Bronchial epithelial cell (primary cell): Measurements from ENCODE around the gene ARHGDIA. TPM values are rescaled to one million over a fixed set of nuclear protein-coding genes. Genes with fewer than 3 reads are reported as not detected.

ENCODE experiments used
- DNase-seq: peaks from one replicate; pipeline ENCODE4 v3.0.0-alpha.2; 2010; ENCODE audit warnings: low read depth
- FAIRE-seq: peaks from 2 replicates; lab custom pipeline; 2011; peaks lifted over from hg19 to GRCh38; lab: Jason Lieb, UNC
- H3K27me3 ChIP-seq: 2 replicates; pipeline ENCODE4 v1.5.1; 2011; ENCODE audit warnings: low read length; ENCODE audit not compliant: control insufficient read depth, insufficient read depth
- H3K36me3 ChIP-seq: 2 replicates; pipeline ENCODE4 v1.5.1; 2011; ENCODE audit warnings: low read length; ENCODE audit not compliant: control insufficient read depth, insufficient read depth
- H3K4me3 ChIP-seq: 2 replicates; pipeline ENCODE4 v1.5.1; 2011; ENCODE audit warnings: mild to moderate bottlenecking, low read depth, low read length, control low read depth
- CTCF ChIP-seq: IDR thresholded peaks from 2 replicates; pipeline ENCODE4 v1.5.1; 2011; ENCODE audit warnings: mild to moderate bottlenecking, moderate library complexity, low read length, control low read depth, inconsistent platforms; ENCODE audit not compliant: insufficient read depth, severe bottlenecking
- total RNA-seq: library from RNA; depleted of rRNA; stranded (reverse); fragments of >200 nt; gene quantifications from 2 replicates; pipeline ENCODE4 v1.2.1, GENCODE V29; 2014

ARHGDIA gene
- total RNA-seq, 1 donor from 2014 or later: 57.4 TPM

- peaks cover 38% of the 10 kb centered on the region for H3K36me3 ChIP-seq
- TF ChIP-seq CTCF: no peak
- DNase-seq: no peak
- FAIRE-seq: no peak
- H3K4me3 ChIP-seq: no peak overlapping the region
- no peaks in the 10 kb centered on the region for H3K27me3 ChIP-seq
Observed at GRCh38 chr17:81914103-81914850, 43.1 kb upstream of the ARHGDIA start.

DNA sequence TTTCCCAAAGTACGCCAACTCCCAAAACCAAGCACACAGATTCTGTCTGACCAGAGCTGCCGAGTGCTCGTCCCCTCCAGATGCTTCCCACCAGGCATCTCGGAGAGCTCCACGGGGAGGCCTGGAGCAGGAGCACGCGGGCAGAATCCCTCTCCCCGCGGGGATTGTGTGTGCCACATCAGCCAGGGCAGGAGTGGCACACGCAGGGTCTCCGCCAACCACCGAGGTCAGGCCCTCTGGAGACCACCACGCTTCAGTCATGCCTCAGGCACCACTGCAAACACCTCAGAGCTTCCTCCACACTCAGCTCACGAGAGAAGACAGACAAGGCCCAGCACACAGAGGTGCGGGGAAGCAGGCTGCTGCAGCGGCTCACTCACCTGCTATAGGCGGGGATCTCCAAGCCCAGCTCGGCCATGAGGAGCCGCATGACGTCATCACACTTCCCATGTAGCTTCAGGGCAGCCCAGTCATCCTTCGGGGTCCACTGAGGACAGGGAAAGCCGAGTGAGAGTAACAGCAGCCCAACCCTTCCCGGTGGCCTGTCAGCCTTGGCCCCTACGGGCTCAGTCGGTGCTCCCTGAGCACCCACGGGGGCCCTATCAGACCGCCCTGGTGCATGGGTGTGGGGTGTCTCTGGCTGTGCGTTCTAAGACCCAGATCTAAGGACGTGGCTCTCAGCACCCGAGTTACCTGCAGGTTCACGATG is 42.4 kb upstream of the ARHGDIA start:
- TF ChIP-seq CTCF: no peak
- Histone ChIP-seq H3K36me3 (peaks cover 45% of the 10 kb centered on the region), H3K27me3 (no peaks in the 10 kb centered on the region), H3K4me3 (no peak overlapping the region)
- FAIRE-seq: no peak
- no peak for DNase-seq

DNA sequence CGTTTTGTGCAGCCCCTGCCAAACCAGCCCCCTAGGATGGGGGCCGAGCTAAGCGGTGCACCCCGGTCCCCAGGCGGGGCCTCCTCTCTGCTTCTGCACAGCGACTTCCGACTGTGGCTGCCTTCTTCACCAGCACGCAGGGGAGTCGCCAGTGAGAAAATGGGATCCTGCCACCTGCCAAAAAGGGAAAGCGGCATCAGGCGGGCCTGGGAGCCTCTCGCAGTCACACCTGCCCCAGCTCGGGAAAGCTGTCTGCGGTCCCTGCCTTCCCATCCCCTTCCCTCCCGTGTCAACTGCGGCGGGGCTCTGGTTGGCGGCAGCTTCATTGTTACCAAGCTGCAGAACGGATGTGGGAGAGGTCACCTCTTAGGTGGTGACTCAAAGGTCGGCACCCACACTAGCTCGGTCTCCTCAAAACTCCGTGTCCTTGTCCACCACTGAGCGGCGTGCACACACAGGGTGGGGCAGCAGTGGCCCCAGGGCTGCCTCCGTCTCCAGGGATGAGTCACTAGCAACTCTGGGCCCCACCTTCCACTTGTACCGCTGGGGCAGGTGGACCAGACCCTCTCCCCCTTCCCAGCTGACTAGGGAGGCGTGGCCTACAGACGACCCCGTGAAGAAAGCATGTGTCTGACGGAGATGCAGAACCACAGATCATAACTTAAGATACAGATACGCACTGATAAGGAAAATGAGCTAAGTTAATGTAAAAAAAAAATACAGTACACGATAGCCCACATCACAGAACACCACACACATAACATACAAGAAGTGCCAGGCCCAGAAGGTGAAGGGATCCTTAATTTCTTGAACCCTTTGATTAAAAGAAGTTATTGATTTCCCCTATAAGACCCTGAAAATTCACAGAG is 41.5 kb upstream of the ARHGDIA start:
- H3K27me3 ChIP-seq: no peaks in the 10 kb centered on the region
- DNase-seq: peak; percentile 48
- peaks cover 51% of the 10 kb centered on the region for H3K36me3 ChIP-seq
- no peak overlapping the region for H3K4me3 ChIP-seq
- FAIRE-seq: no peak
- no peak for TF ChIP-seq CTCF

DNA sequence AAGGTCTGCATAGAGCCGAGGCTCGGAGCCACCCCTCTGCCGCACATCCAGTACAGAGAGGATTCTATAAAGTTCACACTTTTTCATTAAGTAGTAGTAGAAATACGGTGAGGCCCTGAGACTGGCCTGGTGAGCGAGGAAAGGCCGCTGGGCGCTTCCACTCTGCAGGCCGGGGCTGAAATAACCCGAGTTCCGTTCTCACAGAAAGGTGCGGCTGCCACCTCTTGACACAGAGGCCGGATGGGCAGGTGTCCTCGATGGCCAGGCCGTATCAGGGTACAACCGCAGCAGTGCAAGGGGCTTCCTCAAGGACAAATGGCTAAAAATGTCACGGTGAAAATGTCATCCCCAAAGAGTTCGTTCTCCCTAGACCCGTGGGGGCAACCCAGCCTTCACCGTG is 40.8 kb upstream of the ARHGDIA start:
- Histone ChIP-seq H3K27me3 (no peaks in the 10 kb centered on the region), H3K36me3 (peaks cover 56% of the 10 kb centered on the region), H3K4me3 (no peak overlapping the region)
- no peak for DNase-seq
- FAIRE-seq: no peak
- TF ChIP-seq CTCF: no peak

DNA sequence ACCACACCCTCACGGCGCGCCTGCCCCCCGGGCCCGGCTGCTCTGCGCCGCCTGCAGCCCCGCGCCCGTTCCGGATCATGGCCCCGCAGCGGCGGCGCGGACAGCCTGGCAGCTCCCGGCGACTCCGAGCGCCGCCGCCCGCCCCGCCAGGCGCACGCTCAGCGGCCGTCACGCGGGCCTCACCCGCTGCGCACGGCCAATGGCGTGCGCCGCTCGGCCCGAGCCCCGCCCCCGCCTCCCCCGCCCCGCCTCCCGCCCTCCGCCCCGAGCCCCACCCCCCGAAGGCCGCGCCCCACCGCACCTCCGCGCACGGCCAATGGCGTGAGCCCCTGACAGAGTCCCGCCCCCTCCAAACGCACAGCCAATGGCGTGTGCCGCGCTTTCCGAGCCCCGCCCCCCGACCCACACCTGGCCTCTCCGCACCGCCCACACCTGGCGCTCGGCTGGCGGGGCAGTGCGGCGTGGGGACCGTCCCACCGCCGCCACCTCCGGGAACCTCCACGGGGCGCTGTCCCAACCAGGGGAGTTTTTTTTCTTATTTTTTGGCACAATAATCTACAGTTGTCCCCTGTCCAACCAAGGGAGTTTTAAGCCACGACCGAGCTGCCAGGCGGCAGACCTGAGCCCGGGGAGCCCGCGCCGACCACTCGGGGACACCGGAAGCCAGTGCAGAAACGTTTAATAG is 40.3 kb upstream of the ARHGDIA start, which contains the start of gene PCYT2:
Gene PCYT2, minus strand, starts transcription at position 123 of the 685 bp plus-strand sequence. Its CDS starts 44 bp downstream, at position 79.
- peak within 1 kb of the TSS; percentile 72 for H3K4me3 ChIP-seq
- H3K36me3 ChIP-seq: peaks cover 58% of the 10 kb centered on the region
- FAIRE-seq (no peak), DNase-seq (peak; percentile 67)
- TF ChIP-seq CTCF: peak; percentile 5
- no peaks in the 10 kb centered on the region for H3K27me3 ChIP-seq
